Lung (tissue), 12 donors: ENCODE results near the gene APOBEC2. TPM values are rescaled to one million over a fixed set of nuclear protein-coding genes. Genes with fewer than 3 reads are reported as not detected.
A peak's percentile ranks its signal among the peaks of the same experiment; 100 is the strongest.

ENCODE experiments used
- ATAC-seq: fragments of 200-7000 bp; cut with Tn5 transposase; one replicate; pipeline ENCODE4 v1.9.1; 2020; ENCODE audit warnings: moderate number of reproducible peaks; ENCODE audit not compliant: insufficient read depth, low FRiP score
- DNase-seq, 3 donors: peaks; one replicate each; pipeline ENCODE4 v3.0.0-alpha.2; 2013 to 2017
- H3K27ac ChIP-seq, 2 donors: one replicate each; pipeline ENCODE4 v1.5.1; 2013; ENCODE audit warnings: mild to moderate bottlenecking in 2 of 2, moderate library complexity in 2 of 2, control low read depth in 1 of 2, inconsistent platforms in 1 of 2, low read depth in 1 of 2, low read length in 1 of 2
- H3K27me3 ChIP-seq, 3 donors: one replicate each; pipeline ENCODE4 v1.5.1; 2013; ENCODE audit warnings: low read length in 2 of 3; ENCODE audit not compliant: control insufficient read depth in 3 of 3, insufficient read depth in 3 of 3
- H3K36me3 ChIP-seq, 4 donors: one replicate each; pipeline ENCODE4 v1.5.1; 2013; ENCODE audit warnings: low read length in 4 of 4, mild to moderate bottlenecking in 1 of 4, moderate library complexity in 1 of 4; ENCODE audit not compliant: control insufficient read depth in 4 of 4, insufficient read depth in 4 of 4
- H3K4me1 ChIP-seq, 5 donors: one replicate each; pipeline ENCODE4 v1.5.1; 2013; ENCODE audit warnings: low read length in 5 of 5, mild to moderate bottlenecking in 2 of 5, moderate library complexity in 1 of 5; ENCODE audit not compliant: control insufficient read depth in 5 of 5, insufficient read depth in 5 of 5
- H3K4me3 ChIP-seq: one replicate; pipeline ENCODE4 v1.5.1; 2013; ENCODE audit warnings: mild to moderate bottlenecking, control low read depth, moderate library complexity
- H3K9ac ChIP-seq, 2 donors: one replicate each; pipeline ENCODE4 v1.5.1; 2013; ENCODE audit warnings: low read length in 2 of 2, control low read depth in 1 of 2; ENCODE audit not compliant: insufficient read depth in 1 of 2
- H3K9me3 ChIP-seq, 4 donors: one replicate each; pipeline ENCODE4 v1.5.1; 2013; ENCODE audit warnings: low read length in 3 of 4, mild to moderate bottlenecking in 1 of 4, moderate library complexity in 1 of 4; ENCODE audit not compliant: control insufficient read depth in 4 of 4, insufficient read depth in 3 of 4
- CTCF ChIP-seq: IDR thresholded peaks from 2 replicates; pipeline ENCODE4 v1.5.1; 2012; ENCODE audit warnings: mild to moderate bottlenecking; ENCODE audit errors: control extremely low read depth, extremely low read depth
- WGBS, 2 donors: extraction: QIAGEN DNeasy Blood & Tissue Kit; methylation state at CpG; one replicate each; pipeline ENCODE4 v1.1.7; 2013; 5-methylcytosine and 5-hydroxymethylcytosine counted together
- polyA plus RNA-seq, 2 donors: library from polyadenylated mRNA; stranded (reverse); fragments of 200-250 nt; gene quantifications; one replicate each; pipeline ENCODE4 v1.2.1, GENCODE V29; 2013
- total RNA-seq, 2 donors: library from RNA; depleted of rRNA in 1 of 2; stranded (reverse); fragments of >200 nt in 1 of 2; gene quantifications; one replicate each; pipeline ENCODE4 v1.2.1, GENCODE V29; 2014 to 2021
- donor health status: control.
- donor health status: control.
- donor health status: Bipolar disorder and iron deficiency.
- donor health status: healthy.
- donor health status: DM: yes; HTN: yes; CAD: no.

Gene APOBEC2
- total and polyA plus RNA-seq, 4 donors, result 0.10 to 0.51 (median 0.37) TPM

GRCh38 chr6:41017663-41018062, 35.3 kb upstream of the APOBEC2 start:
- Histone ChIP-seq H3K27me3 (no peaks in the 10 kb centered on the region), H3K9me3 (peaks cover 0 to 4% (median 0%) of the 10 kb centered on the region in 4 donors), H3K4me3 (no peak overlapping the region), H3K36me3 (no peaks in the 10 kb centered on the region), H3K27ac (no peak overlapping the region), H3K9ac (no peak overlapping the region), H3K4me1 (no peaks in the 10 kb centered on the region)
- TF ChIP-seq CTCF, result no peak
- no peak for DNase-seq
- no peak for ATAC-seq
- 91 to 100% methylated on average over 1 of the region's 1 CpG for WGBS, 2 donors

GRCh38 chr6:41021832-41022231, 31.2 kb upstream of the APOBEC2 start:
- no peak for ATAC-seq

GRCh38 chr6:41022294-41022693, 30.7 kb upstream of the APOBEC2 start:
- Histone ChIP-seq H3K4me3 (no peak overlapping the region), H3K9ac (no peak overlapping the region), H3K4me1 (peaks cover 0 to 6% (median 0%) of the 10 kb centered on the region in 5 donors), H3K9me3 (peaks cover 0 to 4% (median 0%) of the 10 kb centered on the region in 4 donors), H3K27ac (no peak overlapping the region), H3K36me3 (no peaks in the 10 kb centered on the region), H3K27me3 (no peaks in the 10 kb centered on the region)
- TF ChIP-seq CTCF, result no peak
- ATAC-seq, result no peak
- peak in 2 of 3 donors; percentile 26 to 61 for DNase-seq

More at GRCh38 chr6:41021832-41022231, 31.2 kb upstream of the APOBEC2 start:
- Histone ChIP-seq H3K36me3 (no peaks in the 10 kb centered on the region), H3K4me3 (no peak overlapping the region), H3K27me3 (no peaks in the 10 kb centered on the region), H3K4me1 (peaks cover 0 to under 1% (median 0%) of the 10 kb centered on the region in 5 donors), H3K27ac (no peak overlapping the region), H3K9ac (no peak overlapping the region), H3K9me3 (peaks cover 0 to 4% (median 0%) of the 10 kb centered on the region in 4 donors)
- TF ChIP-seq CTCF, result no peak
- DNase-seq, result peak in 1 of 3 donors; percentile 51
- WGBS, 2 donors, result 97 to 100% methylated on average over 3 of the region's 3 CpGs

GRCh38 chr6:41023114-41023513, 29.9 kb upstream of the APOBEC2 start:
- ATAC-seq (no peak), DNase-seq (no peak)
- H3K27ac ChIP-seq, result no peak overlapping the region
- H3K9ac ChIP-seq, result no peak overlapping the region
- no peaks in the 10 kb centered on the region for H3K36me3 ChIP-seq
- no peak overlapping the region for H3K4me3 ChIP-seq
- H3K27me3 ChIP-seq, result no peaks in the 10 kb centered on the region
- peaks cover 0 to 12% (median 0%) of the 10 kb centered on the region in 5 donors for H3K4me1 ChIP-seq
- WGBS, 2 donors, result 98% methylated on average over 3 of the region's 3 CpGs
- TF ChIP-seq CTCF, result no peak
- peaks cover 0 to 4% (median 0%) of the 10 kb centered on the region in 4 donors for H3K9me3 ChIP-seq
